T-helper 2 cell treated with Interferon-gamma antibody and Interleukin-4, amounts not matched to agents 5 μg/mL and 100 μg/mL, for 36 hours (primary cell): ENCODE results near the gene CD44.

Experiments used
- DNase-seq: peaks from one replicate; pipeline ENCODE4 v3.0.0; 2021; ENCODE audit warnings: low spot score
- H3K27ac Mint-ChIP-seq: one replicate; pipeline ENCODE4 v1.8.0; 2021; ENCODE audit warnings: mild to moderate bottlenecking, mixed read lengths
- H3K27me3 Mint-ChIP-seq: one replicate; pipeline ENCODE4 v1.8.0; 2021; ENCODE audit warnings: low read depth, mixed read lengths
- H3K36me3 Mint-ChIP-seq: one replicate; pipeline ENCODE4 v1.8.0; 2021; ENCODE audit warnings: low read depth, mixed read lengths
- H3K4me1 Mint-ChIP-seq: one replicate; pipeline ENCODE4 v1.8.0; 2021; ENCODE audit warnings: low read depth, mixed read lengths
- H3K4me3 Mint-ChIP-seq: one replicate; pipeline ENCODE4 v1.8.0; 2022; ENCODE audit warnings: mild to moderate bottlenecking, moderate library complexity, mixed read lengths
- H3K9me3 Mint-ChIP-seq: one replicate; pipeline ENCODE4 v1.8.0; 2021; ENCODE audit warnings: mixed read lengths

The CD44 gene

GRCh38 chr11:35235936-35236666, 97.1 kb downstream of the CD44 start:
- H3K36me3 Mint-ChIP-seq = peaks cover 39% of the 10 kb centered on the region
- peak overlapping the region; percentile 44 for H3K4me3 Mint-ChIP-seq

GRCh38 chr11:35236667-35237003, 97.7 kb downstream of the CD44 start:
- DNase-seq = no peak
- H3K27me3 Mint-ChIP-seq = peaks cover 19% of the 10 kb centered on the region
- H3K4me3 Mint-ChIP-seq = peak overlapping the region; percentile 44
- H3K27ac Mint-ChIP-seq = peak overlapping the region; percentile 56
- H3K4me1 Mint-ChIP-seq = peaks cover 66% of the 10 kb centered on the region
- peaks cover 34% of the 10 kb centered on the region for H3K36me3 Mint-ChIP-seq
- peaks cover 20% of the 10 kb centered on the region for H3K9me3 Mint-ChIP-seq

More at GRCh38 chr11:35235936-35236666, 97.1 kb downstream of the CD44 start:
- DNase-seq = peak; percentile 54
- Mint-ChIP-seq H3K27ac (peak overlapping the region; percentile 56), H3K9me3 (peaks cover 20% of the 10 kb centered on the region), H3K4me1 (peaks cover 62% of the 10 kb centered on the region), H3K27me3 (peaks cover 16% of the 10 kb centered on the region)

GRCh38 chr11:35237351-35237750, 98.4 kb downstream of the CD44 start:
- Mint-ChIP-seq H3K27ac (no peak overlapping the region), H3K4me1 (peaks cover 70% of the 10 kb centered on the region), H3K36me3 (peaks cover 27% of the 10 kb centered on the region), H3K27me3 (peaks cover 23% of the 10 kb centered on the region), H3K9me3 (peaks cover 20% of the 10 kb centered on the region), H3K4me3 (no peak overlapping the region)
- DNase-seq = no peak

- Mint-ChIP-seq H3K4me1 (peaks cover 74% of the 10 kb centered on the region), H3K27ac (no peak overlapping the region), H3K4me3 (no peak overlapping the region), H3K36me3 (peaks cover 21% of the 10 kb centered on the region), H3K9me3 (peaks cover 19% of the 10 kb centered on the region), H3K27me3 (peaks cover 25% of the 10 kb centered on the region)
- peak; percentile 36 for DNase-seq
Observed at GRCh38 chr11:35237860-35238715, 99.1 kb downstream of the CD44 start.

- Mint-ChIP-seq H3K9me3 (peaks cover 17% of the 10 kb centered on the region), H3K4me3 (no peak overlapping the region), H3K36me3 (peaks cover 16% of the 10 kb centered on the region), H3K4me1 (peaks cover 71% of the 10 kb centered on the region), H3K27me3 (peaks cover 25% of the 10 kb centered on the region), H3K27ac (no peak overlapping the region)
- no peak for DNase-seq
Observed at GRCh38 chr11:35238882-35239281, 99.9 kb downstream of the CD44 start.

- Mint-ChIP-seq H3K4me1 (peaks cover 65% of the 10 kb centered on the region), H3K9me3 (peaks cover 13% of the 10 kb centered on the region), H3K27ac (no peak overlapping the region), H3K4me3 (no peak overlapping the region), H3K27me3 (peaks cover 28% of the 10 kb centered on the region), H3K36me3 (peaks cover 9% of the 10 kb centered on the region)
- DNase-seq = no peak
Observed at GRCh38 chr11:35239471-35240075, 100.6 kb downstream of the CD44 start.

- no peak for DNase-seq
- H3K27me3 Mint-ChIP-seq = peaks cover 30% of the 10 kb centered on the region
- no peak overlapping the region for H3K4me3 Mint-ChIP-seq
- H3K27ac Mint-ChIP-seq = no peak overlapping the region
- H3K9me3 Mint-ChIP-seq = peaks cover 9% of the 10 kb centered on the region
- peaks cover 52% of the 10 kb centered on the region for H3K4me1 Mint-ChIP-seq
- H3K36me3 Mint-ChIP-seq = peaks cover 4% of the 10 kb centered on the region
Observed at GRCh38 chr11:35241083-35241482, 102.1 kb downstream of the CD44 start.

GRCh38 chr11:35241531-35241930, 102.6 kb downstream of the CD44 start:
- H3K36me3 Mint-ChIP-seq = peaks cover 4% of the 10 kb centered on the region
- peaks cover 9% of the 10 kb centered on the region for H3K9me3 Mint-ChIP-seq
- no peak overlapping the region for H3K27ac Mint-ChIP-seq
- no peak for DNase-seq
- no peak overlapping the region for H3K4me3 Mint-ChIP-seq
- H3K27me3 Mint-ChIP-seq = peaks cover 30% of the 10 kb centered on the region
- peaks cover 48% of the 10 kb centered on the region for H3K4me1 Mint-ChIP-seq

- no peak for DNase-seq
Observed at GRCh38 chr11:35242412-35243242, 103.7 kb downstream of the CD44 start.

GRCh38 chr11:35243774-35244173, 104.8 kb downstream of the CD44 start:
- Mint-ChIP-seq H3K27me3 (peaks cover 30% of the 10 kb centered on the region), H3K4me3 (no peak overlapping the region), H3K36me3 (peaks cover 5% of the 10 kb centered on the region), H3K4me1 (peaks cover 34% of the 10 kb centered on the region), H3K27ac (no peak overlapping the region), H3K9me3 (peaks cover 9% of the 10 kb centered on the region)
- no peak for DNase-seq

More at GRCh38 chr11:35242412-35243242, 103.7 kb downstream of the CD44 start:
- Mint-ChIP-seq H3K36me3 (peaks cover 2% of the 10 kb centered on the region), H3K9me3 (peaks cover 9% of the 10 kb centered on the region), H3K4me1 (peaks cover 45% of the 10 kb centered on the region), H3K27me3 (peaks cover 32% of the 10 kb centered on the region), H3K27ac (peak overlapping the region; percentile 3), H3K4me3 (no peak overlapping the region)

GRCh38 chr11:35245056-35245455, 106.1 kb downstream of the CD44 start:
- H3K9me3 Mint-ChIP-seq = peaks cover 9% of the 10 kb centered on the region
- H3K4me3 Mint-ChIP-seq = no peak overlapping the region
- peaks cover 5% of the 10 kb centered on the region for H3K36me3 Mint-ChIP-seq
- H3K4me1 Mint-ChIP-seq = peaks cover 29% of the 10 kb centered on the region
- H3K27me3 Mint-ChIP-seq = peaks cover 24% of the 10 kb centered on the region
- H3K27ac Mint-ChIP-seq = no peak overlapping the region
- no peak for DNase-seq

- H3K27ac Mint-ChIP-seq = no peak overlapping the region
- H3K27me3 Mint-ChIP-seq = peaks cover 19% of the 10 kb centered on the region
- DNase-seq = no peak
- H3K4me1 Mint-ChIP-seq = peaks cover 29% of the 10 kb centered on the region
- H3K9me3 Mint-ChIP-seq = peaks cover 9% of the 10 kb centered on the region
- H3K4me3 Mint-ChIP-seq = no peak overlapping the region
- H3K36me3 Mint-ChIP-seq = peaks cover 5% of the 10 kb centered on the region
Observed at GRCh38 chr11:35245786-35246185, 106.8 kb downstream of the CD44 start.

- peaks cover 17% of the 10 kb centered on the region for H3K27me3 Mint-ChIP-seq
- H3K27ac Mint-ChIP-seq = no peak overlapping the region
- no peak for DNase-seq
- peaks cover 5% of the 10 kb centered on the region for H3K36me3 Mint-ChIP-seq
- peaks cover 23% of the 10 kb centered on the region for H3K4me1 Mint-ChIP-seq
- no peak overlapping the region for H3K4me3 Mint-ChIP-seq
- peaks cover 9% of the 10 kb centered on the region for H3K9me3 Mint-ChIP-seq
Observed at GRCh38 chr11:35246745-35247144, 107.8 kb downstream of the CD44 start.
